Right lobe of liver (tissue), 6 donors: ENCODE data around the gene PTGES2. TPM values are rescaled to one million over a fixed set of nuclear protein-coding genes. Genes with fewer than 3 reads are reported as not detected.

Source experiments
- ATAC-seq, 4 donors: fragments of 200-7000 bp; cut with Tn5 transposase; one replicate each; pipeline ENCODE4 v1.9.1; 2020; ENCODE audit warnings: mild to moderate bottlenecking in 4 of 4, moderate library complexity in 4 of 4
- DNase-seq, 3 donors: peaks; one replicate each; pipeline ENCODE4 v3.0.0-alpha.2; 2020
- H3K27ac ChIP-seq, 3 donors: fragments of 200-600 bp; one replicate each; pipeline ENCODE4 v1.8.0; 2022
- H3K27me3 ChIP-seq, 2 donors: fragments of 200-600 bp; one replicate each; pipeline ENCODE4 v1.8.0; 2022
- H3K36me3 ChIP-seq, 4 donors: fragments of 200-600 bp; sonication (generic) in 1 of 4; one replicate each; pipeline versions ENCODE4 v1.5.1 to v1.8.0; 2017 to 2022; ENCODE audit warnings: control low read depth in 1 of 4
- H3K4me1 ChIP-seq, 4 donors: fragments of 200-600 bp; sonication (generic) in 1 of 4; one replicate each; pipeline versions ENCODE4 v1.5.1 to v1.8.0; 2017 to 2022; ENCODE audit warnings: control low read depth in 1 of 4
- H3K4me3 ChIP-seq, 3 donors: fragments of 200-600 bp; one replicate each; pipeline ENCODE4 v1.8.0; 2022
- H3K9me3 ChIP-seq, 4 donors: fragments of 200-600 bp; sonication (generic) in 1 of 4; one replicate each; pipeline versions ENCODE4 v1.5.1 to v1.8.0; 2017 to 2022; ENCODE audit warnings: control low read depth in 1 of 4
- POLR2A ChIP-seq: fragments of 450-650 bp; IDR thresholded peaks from one replicate; pipeline ENCODE4 v1.6.1; 2017; ENCODE audit warnings: antibody characterized with exemption, mild to moderate bottlenecking
- WGBS: methylation state at CpG from one replicate; pipeline ENCODE4 v1.1.6; 2018; ENCODE audit warnings: low coverage, low lambda C conversion rate; ENCODE audit not compliant: insufficient coverage; ENCODE audit errors: missing lambda C conversion rate; 5-methylcytosine and 5-hydroxymethylcytosine counted together
- intact Hi-C, 2 donors: fragments of 100-400 bp; cut with DNase I; formaldehyde crosslinking; loops; one replicate each; pipeline versions ENCODE4 v1.11.2 to v1.14.1; 2022
- long read RNA-seq: library from polyadenylated mRNA; unstranded; transcript quantifications from one replicate; pipeline ENCODE4 v2.0.0, GENCODE V29; 2019
- total RNA-seq, 6 experiments: library from RNA; depleted of rRNA in 2 of 6; stranded (reverse); fragments of >200 nt in 2 of 6; fragmentation: NEBNext Ultra II Directional in 3 of 6; extraction: Animal tissue kit (Norgen Biotek cat#: 25700) in 3 of 6; gene quantifications; one replicate each; pipeline versions ENCODE4 v1.1.0 to v1.2.4, GENCODE V29; 2016 to 2023
- TF ChIP-seq, protein P1 (sequence below), 4 donors: fragments of 200-600 bp in 3 of 4; fragments of 450-650 bp in 1 of 4; IDR thresholded peaks; one replicate each; pipeline versions ENCODE4 v1.5.1 to v1.8.0; 2016 to 2022; ENCODE audit warnings: antibody characterized with exemption in 4 of 4, mild to moderate bottlenecking in 2 of 4
- donor health status: DM: no; HTN: yes; CAD: no.
- donor health status: DM: no; HTN: no; CAD: no.
- donor health status: DM: no; HTN: no; CAD: no.
- donor health status: DM: no; HTN: yes; CAD: no.
- donor health status: DM: no; HTN: yes; CAD: no.

PTGES2 gene
- total RNA-seq = 10 to 100 TPM; 27.2 to 67.2 (median 30.5) TPM
- long read RNA-seq, partial matches to known transcripts = 1 of 4 reads
- long read RNA-seq, other reads (novel, unspliced or antisense) = 2 of 4 reads

DNA sequence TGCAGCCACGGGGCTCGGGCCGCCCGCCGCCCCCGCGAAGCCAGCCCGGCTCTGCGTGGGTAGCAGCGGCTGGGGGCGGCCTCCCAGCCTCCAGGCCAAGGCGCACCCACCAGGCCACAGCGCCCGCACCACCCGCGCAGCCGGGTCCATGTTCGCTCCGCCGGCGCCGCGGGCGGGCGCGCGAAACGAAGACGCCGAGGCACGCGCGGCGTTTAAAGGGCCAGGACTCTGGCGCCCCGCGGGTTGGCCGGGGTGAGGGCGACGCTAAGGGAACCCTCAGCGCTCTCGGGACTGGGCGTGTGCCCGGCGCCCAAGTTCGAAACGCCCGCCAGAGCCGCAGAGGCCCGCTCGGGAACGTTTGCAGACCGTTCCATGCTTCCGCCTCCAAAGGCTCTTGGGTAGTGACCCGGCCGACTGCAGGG lies at the start of gene PTGES2:
Gene PTGES2 (minus strand): TSS at position 162 of the 422 bp plus-strand sequence. CDS start 12 bp downstream, at position 150.
- Histone ChIP-seq H3K36me3 (peaks cover 0 to 14% (median 3%) of the 10 kb centered on the region in 4 donors), H3K27ac (peak within 1 kb of the TSS; percentile 91 to 94 (median 93)), H3K27me3 (no peaks in the 10 kb centered on the region), H3K4me1 (peaks cover 0 to 22% (median 11%) of the 10 kb centered on the region in 4 donors), H3K9me3 (no peaks in the 10 kb centered on the region), H3K4me3 (peak within 1 kb of the TSS; percentile 94 to 99 (median 97))
- WGBS = 0% methylated on average over 12 of the region's 56 CpGs
- TF ChIP-seq POLR2A = no peak
- TF ChIP-seq, protein P1, sequence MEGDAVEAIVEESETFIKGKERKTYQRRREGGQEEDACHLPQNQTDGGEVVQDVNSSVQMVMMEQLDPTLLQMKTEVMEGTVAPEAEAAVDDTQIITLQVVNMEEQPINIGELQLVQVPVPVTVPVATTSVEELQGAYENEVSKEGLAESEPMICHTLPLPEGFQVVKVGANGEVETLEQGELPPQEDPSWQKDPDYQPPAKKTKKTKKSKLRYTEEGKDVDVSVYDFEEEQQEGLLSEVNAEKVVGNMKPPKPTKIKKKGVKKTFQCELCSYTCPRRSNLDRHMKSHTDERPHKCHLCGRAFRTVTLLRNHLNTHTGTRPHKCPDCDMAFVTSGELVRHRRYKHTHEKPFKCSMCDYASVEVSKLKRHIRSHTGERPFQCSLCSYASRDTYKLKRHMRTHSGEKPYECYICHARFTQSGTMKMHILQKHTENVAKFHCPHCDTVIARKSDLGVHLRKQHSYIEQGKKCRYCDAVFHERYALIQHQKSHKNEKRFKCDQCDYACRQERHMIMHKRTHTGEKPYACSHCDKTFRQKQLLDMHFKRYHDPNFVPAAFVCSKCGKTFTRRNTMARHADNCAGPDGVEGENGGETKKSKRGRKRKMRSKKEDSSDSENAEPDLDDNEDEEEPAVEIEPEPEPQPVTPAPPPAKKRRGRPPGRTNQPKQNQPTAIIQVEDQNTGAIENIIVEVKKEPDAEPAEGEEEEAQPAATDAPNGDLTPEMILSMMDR (IDR thresholded peaks at IDR 0.05) = no peak
- intact Hi-C loops = no loop called here
- peak; percentile 86 to 91 (median 88) for DNase-seq
- ATAC-seq = peak; percentile 71 to 87 (median 81)

DNA sequence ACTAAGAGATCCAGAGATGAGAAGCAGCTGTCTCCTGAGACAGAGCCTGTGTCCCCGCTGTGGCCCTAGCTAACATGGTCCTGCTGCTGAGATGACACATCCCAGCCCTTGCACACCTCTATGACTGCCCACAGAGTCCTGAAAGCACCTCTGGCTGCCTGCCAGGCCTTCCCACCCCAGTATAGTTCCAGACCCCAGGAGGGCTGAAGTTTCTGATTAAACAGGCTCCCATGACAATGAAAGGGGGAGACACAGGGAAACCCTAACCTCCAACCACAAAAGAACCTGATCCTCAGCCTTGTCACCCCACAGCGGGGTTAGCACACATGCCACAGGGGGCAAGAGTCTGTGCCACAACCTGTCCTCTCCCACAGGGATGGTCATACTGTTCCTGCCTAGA lies 48.2 kb upstream of the PTGES2 start:
- ATAC-seq = no peak
- Histone ChIP-seq H3K4me3 (no peak overlapping the region), H3K4me1 (no peaks in the 10 kb centered on the region), H3K27me3 (no peaks in the 10 kb centered on the region), H3K27ac (no peak overlapping the region), H3K9me3 (no peaks in the 10 kb centered on the region), H3K36me3 (peaks cover 5 to 55% (median 24%) of the 10 kb centered on the region in 4 donors)
- TF ChIP-seq, protein P1 (IDR thresholded peaks at IDR 0.05) = no peak
- TF ChIP-seq POLR2A = no peak
- intact Hi-C loops = no loop called here
- no CpG with 5 or more reads among the region's 2 CpGs for WGBS
- no peak for DNase-seq

GRCh38 chr9:128175102-128175563 lies 47.6 kb upstream of the PTGES2 start:
- ATAC-seq = no peak
- intact Hi-C loops = no loop called here
- H3K27ac ChIP-seq = no peak overlapping the region
- H3K9me3 ChIP-seq = no peaks in the 10 kb centered on the region
- H3K4me1 ChIP-seq = no peaks in the 10 kb centered on the region
- DNase-seq = no peak
- TF ChIP-seq, protein P1 (IDR thresholded peaks at IDR 0.05) = no peak
- no peak for TF ChIP-seq POLR2A
- H3K36me3 ChIP-seq = peaks cover 5 to 53% (median 26%) of the 10 kb centered on the region in 4 donors
- 70% methylated on average over 8 of the region's 8 CpGs for WGBS
- no peaks in the 10 kb centered on the region for H3K27me3 ChIP-seq
- no peak overlapping the region for H3K4me3 ChIP-seq

- intact Hi-C loops = no loop called here
- Histone ChIP-seq H3K9me3 (no peaks in the 10 kb centered on the region), H3K36me3 (peaks cover 5 to 53% (median 20%) of the 10 kb centered on the region in 4 donors), H3K4me3 (no peak overlapping the region), H3K27me3 (no peaks in the 10 kb centered on the region), H3K4me1 (no peaks in the 10 kb centered on the region), H3K27ac (no peak overlapping the region)
- WGBS = 92% methylated on average over 3 of the region's 4 CpGs
- TF ChIP-seq, protein P1 (IDR thresholded peaks at IDR 0.05) = no peak
- no peak for TF ChIP-seq POLR2A
- ATAC-seq = no peak
- DNase-seq = no peak
Measured at GRCh38 chr9:128174062-128174461, 46.5 kb upstream of the PTGES2 start.
